ENCODE results near the gene STKLD1.

Gene STKLD1

DNA sequence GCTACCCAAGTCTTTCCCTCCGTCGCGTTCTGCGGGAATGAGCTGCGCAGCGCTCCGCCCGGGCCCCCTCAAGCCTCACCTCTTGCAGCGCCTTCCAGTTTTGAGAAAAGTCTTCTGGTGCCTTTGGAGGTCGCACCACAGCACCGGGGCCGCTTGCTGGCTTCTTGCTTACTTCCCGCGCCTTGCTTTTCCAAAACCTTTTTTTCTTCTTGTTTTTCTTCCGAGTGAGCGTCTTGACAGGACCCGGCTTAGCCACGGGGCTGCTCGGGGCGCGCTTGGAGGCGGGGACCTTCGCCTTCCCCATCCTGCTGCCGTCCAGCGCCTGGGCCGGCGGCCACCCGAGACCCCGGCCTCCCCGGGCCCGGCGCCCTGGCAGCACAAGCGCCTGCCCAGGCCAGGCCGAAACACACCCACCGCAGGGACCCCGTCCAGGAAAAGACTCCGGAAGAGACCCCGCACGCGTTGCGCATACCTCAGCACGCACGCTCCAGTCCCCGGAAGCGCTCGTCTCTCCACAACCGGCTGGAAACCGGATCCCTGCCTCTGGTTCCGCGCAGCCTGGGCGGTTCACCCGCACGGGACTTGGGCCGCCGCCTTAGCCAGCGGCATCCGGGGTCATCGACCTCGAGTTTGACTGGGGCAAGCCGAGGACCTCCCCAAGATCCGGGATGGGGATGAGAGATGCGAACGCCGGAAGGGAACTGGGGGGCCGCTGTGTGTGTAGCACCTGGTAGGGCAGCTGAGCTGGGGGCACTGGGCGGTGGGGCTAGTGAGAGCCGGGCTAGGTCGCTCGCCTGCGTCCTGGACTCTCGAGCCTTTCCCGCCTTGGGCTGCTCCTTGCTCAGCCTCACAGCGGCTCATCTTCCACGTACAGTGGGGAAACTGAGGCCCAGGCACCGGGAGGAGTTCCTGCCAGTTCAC lies 41.6 kb downstream of the STKLD1 start, which contains the start of gene REXO4:
Gene REXO4 (minus strand): TSS at position 470 of the 921 bp plus-strand sequence. CDS start 166 bp downstream, at position 304.
- DNase-seq (ENCODE audit: low spot score) = peak; percentile 84

GRCh38 chr9:133419005-133419404 lies 42.8 kb downstream of the STKLD1 start:
- DNase-seq (ENCODE audit: low spot score) = no peak

- no peak for DNase-seq (ENCODE audit: low spot score)
Observed at GRCh38 chr9:133420392-133420827, 44.2 kb downstream of the STKLD1 start.

DNA sequence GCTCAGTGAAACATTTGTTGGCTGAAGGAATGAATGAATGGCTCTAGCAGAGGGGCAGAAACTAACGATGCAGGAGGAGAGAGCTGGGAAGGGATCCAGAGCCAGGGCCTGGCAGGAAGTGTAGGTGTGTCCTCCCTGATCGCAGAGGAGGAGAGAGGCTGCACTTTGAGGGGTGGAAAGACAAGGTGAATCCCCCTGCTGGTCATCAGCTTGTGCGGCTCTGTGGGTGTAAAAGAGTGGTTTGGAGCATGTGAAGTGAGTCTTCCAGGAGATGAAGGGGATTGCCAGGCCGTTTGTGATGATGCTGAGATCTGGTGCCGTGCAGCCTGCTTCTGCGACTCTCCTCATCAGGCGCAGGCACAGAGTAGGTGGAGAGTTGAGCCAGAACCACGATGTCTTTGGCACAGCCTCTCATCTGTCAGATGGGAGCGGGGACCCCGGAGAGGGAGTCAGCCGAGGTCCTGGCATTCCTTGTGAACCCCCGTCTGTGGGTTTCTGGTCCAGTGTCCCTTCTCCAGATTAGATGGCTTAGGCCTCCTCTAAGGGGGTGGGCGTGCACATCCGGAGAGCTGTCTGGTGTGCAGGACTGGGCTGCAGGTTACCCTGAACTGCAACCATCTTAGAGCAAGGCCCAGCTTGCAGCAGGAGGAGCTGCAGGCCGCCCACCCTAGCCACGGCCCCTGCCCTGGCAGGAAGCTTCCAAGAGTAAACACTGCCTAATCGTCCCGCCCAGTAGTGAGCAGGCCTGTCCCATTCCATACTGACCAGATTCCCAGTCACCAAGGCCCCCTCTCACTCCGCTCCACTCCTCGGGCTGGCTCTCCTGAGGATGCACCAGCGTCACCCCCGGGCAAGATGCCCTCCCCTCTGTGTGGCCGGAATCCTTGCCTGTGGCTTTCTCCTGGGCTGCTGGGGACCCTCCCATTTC lies 45.7 kb downstream of the STKLD1 start, which contains the start of gene ADAMTS13:
Gene ADAMTS13 (plus strand): TSS at position 753 of the 928 bp plus-strand sequence. CDS start 77 bp downstream, at position 830.
- DNase-seq (ENCODE audit: low spot score) = no peak

DNA sequence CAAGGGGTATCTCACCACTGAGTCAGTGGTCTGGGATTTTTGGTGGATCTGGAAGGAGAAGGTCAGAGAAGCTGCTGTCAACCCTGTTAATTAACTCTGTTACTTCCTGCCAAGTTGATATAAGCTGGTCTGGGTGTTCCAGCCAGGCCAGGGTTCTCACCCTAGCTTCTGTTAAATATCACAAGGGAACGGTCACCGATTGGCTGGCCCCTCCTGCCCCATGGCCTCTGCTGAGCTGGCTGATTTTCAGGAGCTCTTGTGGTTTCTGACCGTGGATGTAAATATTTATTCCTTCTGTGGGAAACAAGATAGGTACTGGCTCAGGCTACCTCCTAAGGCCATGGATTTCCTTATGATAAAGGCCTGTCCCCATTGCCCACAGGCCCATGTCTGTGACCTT lies 47.0 kb downstream of the STKLD1 start:
- DNase-seq (ENCODE audit: low spot score) = no peak

DNA sequence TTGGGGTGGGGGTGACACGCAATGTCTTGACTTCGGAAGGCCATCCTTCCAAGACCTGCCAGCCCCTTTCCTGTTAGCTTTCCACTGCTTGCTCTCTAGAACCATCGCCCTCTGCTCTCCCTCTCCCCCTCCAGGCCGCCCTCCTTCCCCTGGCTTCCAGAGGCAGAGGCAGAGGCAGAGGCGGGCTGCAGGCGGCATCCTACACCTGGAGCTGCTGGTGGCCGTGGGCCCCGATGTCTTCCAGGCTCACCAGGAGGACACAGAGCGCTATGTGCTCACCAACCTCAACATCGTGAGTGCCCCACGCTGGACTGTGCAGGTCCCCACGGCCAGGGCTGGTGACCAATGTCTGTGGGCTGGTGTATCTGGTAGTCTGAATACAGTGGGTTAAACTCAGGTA lies 48.0 kb downstream of the STKLD1 start:
- DNase-seq (ENCODE audit: low spot score) = no peak

- DNase-seq (ENCODE audit: low spot score) = no peak
Observed at GRCh38 chr9:133425049-133425632, 49.0 kb downstream of the STKLD1 start.

DNA sequence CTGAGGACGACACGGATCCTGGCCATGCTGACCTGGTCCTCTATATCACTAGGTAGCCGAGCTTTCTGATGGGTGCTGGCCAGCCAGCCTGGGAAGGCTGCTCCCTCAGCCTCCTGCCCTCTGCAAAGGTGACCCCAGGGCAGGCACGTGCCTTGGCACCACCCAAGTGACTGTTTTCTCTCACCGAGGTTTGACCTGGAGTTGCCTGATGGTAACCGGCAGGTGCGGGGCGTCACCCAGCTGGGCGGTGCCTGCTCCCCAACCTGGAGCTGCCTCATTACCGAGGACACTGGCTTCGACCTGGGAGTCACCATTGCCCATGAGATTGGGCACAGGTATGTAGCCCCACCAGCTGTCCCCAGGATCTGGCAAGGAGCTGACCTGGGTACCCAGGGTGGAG lies 49.8 kb downstream of the STKLD1 start:
- DNase-seq (ENCODE audit: low spot score) = no peak

DNA sequence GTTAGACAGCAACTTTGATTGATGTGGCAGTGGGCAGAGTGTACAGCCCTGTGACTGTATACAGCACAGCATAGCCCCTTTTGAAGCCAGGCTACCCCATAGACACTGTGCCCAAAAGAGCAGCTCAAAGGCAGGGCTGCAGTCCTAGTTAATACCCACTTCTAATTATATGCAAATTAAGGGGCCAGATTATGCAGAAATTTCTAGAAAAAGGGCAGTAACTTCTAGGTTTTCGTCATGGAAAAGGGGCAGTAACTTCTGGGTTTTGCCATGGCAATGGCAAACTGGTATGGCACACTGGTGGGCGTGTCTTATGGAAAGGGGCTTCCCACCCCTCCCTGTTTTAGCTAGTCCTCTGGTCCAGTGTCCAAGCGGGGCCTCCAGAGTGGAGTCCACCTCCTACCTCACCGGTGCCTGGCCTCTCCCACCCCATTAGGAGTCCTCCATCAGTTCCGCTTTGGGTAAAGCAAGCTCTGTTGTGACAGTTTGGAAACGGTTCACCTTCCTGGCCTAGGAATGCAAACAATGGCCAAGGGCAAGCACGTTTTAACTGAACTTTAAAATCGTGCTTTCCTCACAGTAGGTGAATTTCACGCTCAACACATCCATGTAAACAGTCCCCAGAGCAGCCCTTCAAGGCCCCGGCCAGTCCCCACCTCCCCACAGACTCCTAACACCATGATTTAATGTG lies 51.6 kb downstream of the STKLD1 start:
- DNase-seq (ENCODE audit: low spot score) = no peak

DNA sequence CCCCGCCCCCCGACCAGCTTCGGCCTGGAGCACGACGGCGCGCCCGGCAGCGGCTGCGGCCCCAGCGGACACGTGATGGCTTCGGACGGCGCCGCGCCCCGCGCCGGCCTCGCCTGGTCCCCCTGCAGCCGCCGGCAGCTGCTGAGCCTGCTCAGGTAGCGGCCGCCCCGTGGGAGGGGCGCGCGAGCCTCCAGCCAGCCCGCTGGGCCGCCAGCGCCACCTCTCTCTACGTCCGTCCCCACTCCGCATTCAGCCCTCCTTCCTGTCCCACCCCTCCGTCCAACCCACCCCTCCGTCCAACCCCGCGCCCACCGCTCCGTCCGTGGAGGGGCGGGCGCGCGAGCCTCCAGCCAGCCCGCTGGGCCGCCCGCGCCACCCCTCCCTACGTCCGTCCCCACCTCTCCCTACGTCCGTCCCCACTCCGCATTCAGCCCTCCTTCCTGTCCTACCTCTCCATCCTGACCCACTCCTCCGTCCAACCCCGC lies 52.5 kb downstream of the STKLD1 start:
- no peak for DNase-seq (ENCODE audit: low spot score)

GRCh38 chr9:133429214-133429613 lies 53.0 kb downstream of the STKLD1 start:
- DNase-seq (ENCODE audit: low spot score) = no peak

- no peak for DNase-seq (ENCODE audit: low spot score)
Observed at GRCh38 chr9:133429641-133430161, 53.5 kb downstream of the STKLD1 start.

- no peak for DNase-seq (ENCODE audit: low spot score)
Observed at GRCh38 chr9:133430244-133430643, 54.1 kb downstream of the STKLD1 start.

DNA sequence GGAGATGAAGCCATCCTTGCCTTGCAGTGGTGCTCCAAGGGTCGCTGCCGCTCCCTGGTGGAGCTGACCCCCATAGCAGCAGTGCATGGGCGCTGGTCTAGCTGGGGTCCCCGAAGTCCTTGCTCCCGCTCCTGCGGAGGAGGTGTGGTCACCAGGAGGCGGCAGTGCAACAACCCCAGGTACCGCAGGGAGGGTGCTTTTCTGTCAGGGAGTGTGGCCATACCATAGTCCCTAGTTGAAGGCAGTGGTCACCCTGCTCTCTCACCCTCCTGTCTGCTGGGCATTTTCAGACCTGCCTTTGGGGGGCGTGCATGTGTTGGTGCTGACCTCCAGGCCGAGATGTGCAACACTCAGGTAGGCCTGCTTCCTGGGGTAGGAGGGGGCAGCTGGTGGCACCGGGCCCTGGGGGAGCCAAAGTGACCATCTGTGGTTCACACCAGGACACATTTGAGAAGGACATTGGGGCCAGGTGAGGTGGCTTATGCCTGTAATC lies 57.2 kb downstream of the STKLD1 start:
- no peak for DNase-seq (ENCODE audit: low spot score)

- no peak for DNase-seq (ENCODE audit: low spot score)
Observed at GRCh38 chr9:133436681-133437080, 60.5 kb downstream of the STKLD1 start.

- DNase-seq (ENCODE audit: low spot score) = no peak
Observed at GRCh38 chr9:133437753-133438531, 61.8 kb downstream of the STKLD1 start.

GRCh38 chr9:133439337-133439736 lies 63.2 kb downstream of the STKLD1 start:
- no peak for DNase-seq (ENCODE audit: low spot score)

DNA sequence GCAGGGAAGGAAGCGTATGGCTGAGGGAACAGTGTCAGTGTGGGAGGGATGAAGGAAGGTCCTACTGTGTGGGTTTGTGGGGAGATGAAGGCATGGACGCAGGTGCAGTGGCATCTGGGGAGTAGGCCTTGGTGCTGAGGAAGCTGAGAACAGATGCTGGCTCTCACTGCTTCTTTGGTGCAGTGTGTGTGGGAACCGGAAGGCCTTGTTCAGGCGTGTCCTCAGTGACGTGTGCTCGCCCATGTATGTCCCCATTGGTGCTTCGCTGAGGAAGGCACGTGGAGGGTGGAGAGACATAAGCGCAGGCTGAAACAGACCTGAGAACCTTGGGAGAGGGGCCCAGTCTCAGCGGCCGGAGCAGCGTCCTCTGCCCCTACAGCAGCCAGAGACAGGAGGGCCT lies 64.7 kb downstream of the STKLD1 start:
- no peak for DNase-seq (ENCODE audit: low spot score)

DNA sequence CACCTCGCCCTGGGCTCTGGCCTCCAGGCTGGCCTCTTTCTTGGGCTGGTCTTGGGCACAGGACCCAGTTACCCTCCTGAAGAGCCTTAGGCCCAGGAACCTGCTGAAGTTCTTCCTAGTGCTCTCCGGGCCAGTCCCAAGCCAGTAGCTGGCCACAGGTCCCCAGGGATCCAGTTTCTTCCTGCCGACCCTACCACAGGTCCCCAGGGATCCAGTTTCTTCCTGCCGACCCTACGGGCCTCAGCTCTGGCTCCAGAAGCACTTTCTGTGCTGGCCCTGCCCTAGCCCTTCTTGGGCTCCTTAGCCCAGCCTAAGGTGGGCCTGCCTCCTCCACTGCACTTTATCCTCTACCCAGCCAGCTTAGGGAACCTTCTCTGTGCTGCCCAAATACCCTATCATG lies 65.4 kb downstream of the STKLD1 start:
- DNase-seq (ENCODE audit: low spot score) = no peak

DNA sequence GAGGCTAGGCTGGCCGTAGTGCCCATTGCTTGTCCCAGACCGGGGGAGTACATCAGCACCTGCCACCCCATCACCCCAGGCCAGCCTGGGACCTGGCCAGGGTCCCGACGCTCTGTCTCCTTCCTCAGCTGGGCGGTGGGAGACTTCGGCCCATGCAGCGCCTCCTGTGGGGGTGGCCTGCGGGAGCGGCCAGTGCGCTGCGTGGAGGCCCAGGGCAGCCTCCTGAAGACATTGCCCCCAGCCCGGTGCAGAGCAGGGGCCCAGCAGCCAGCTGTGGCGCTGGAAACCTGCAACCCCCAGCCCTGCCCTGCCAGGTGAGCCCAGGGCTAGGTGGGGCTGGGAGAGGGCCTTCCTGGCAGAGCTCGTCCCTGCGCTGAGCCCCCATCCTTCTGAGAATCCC lies 67.1 kb downstream of the STKLD1 start:
- no peak for DNase-seq (ENCODE audit: low spot score)

All from hepatic stellate cell (primary cell).